K562 (cell line): ENCODE data around the gene C1orf21.

ENCODE experiments used
- NELFE ChIP-seq: IDR thresholded peaks from 2 replicates; pipeline ENCODE4 v1.6.1; 2011; ENCODE audit warnings: mild to moderate bottlenecking; ENCODE audit not compliant: insufficient read depth, insufficient read length
- PML ChIP-seq: IDR thresholded peaks from 2 replicates; pipeline ENCODE4 v1.6.1; 2012; ENCODE audit warnings: low read length, inconsistent platforms
- PRMT5 ChIP-seq: sonication (generic); formaldehyde crosslinking; IDR thresholded peaks from 2 replicates; pipeline ENCODE4 v1.5.0; 2020; ENCODE audit warnings: missing genetic modification reagents
- SMARCC2 ChIP-seq: fragments of 450-650 bp; IDR thresholded peaks from 2 replicates; pipeline ENCODE4 v1.6.1; 2017; ENCODE audit warnings: antibody characterized with exemption, moderate library complexity, mild to moderate bottlenecking, low read depth
- ZFP30 ChIP-seq: fragments of 250-450 bp; sonication (Bioruptor Pico); IDR thresholded peaks from 2 replicates; pipeline ENCODE4 v1.8.0; 2022; ENCODE audit warnings: moderate library complexity, mild to moderate bottlenecking, inconsistent platforms, borderline replicate concordance
- ZNF274 ChIP-seq: IDR thresholded peaks from 2 replicates; pipeline ENCODE4 v1.6.1; 2011; ENCODE audit warnings: low read depth, mild to moderate bottlenecking, low read length, moderate library complexity, borderline replicate concordance
- ZNF644 ChIP-seq: fragments of 200-800 bp; sonication (Bioruptor generic); IDR thresholded peaks from 2 replicates; pipeline ENCODE4 v1.6.1; 2016; ENCODE audit warnings: low read depth, missing genetic modification characterization, missing compliant biosample characterization
- TF ChIP-seq, protein P1 (sequence below), 3 experiments: IDR thresholded peaks in 2 of 3; conservative IDR thresholded peaks in 1 of 3; 2 replicates each; pipeline ENCODE4 v1.5.1; 2011 to 2012; ENCODE audit warnings: low read length in 3 of 3, mild to moderate bottlenecking in 3 of 3, control low read depth in 2 of 3, improper control_type of control experiment in 1 of 3, inconsistent platforms in 1 of 3, low read depth in 1 of 3, mixed read lengths in 1 of 3, moderate library complexity in 1 of 3; ENCODE audit not compliant: insufficient read depth in 2 of 3

DNA sequence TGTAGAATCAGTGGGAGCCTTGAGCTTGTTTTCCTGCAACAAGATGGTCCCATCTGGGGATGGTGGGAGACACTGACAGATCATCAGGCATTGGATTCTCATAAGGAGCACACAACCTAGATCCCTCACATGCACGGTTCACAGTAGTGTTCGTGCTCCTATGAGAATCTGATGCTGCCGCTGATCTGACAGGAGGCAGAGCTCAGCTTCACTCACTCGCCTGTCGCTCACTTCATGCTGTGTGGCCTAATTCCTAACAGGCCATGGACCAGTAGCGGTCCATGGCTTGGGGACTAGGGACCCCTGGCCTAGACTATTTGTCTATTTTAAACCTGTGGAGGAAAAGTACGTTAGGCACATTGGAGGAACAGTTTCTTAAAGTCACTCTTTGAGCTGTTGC, 227.8 kb downstream of the C1orf21 start:
- no peak for TF ChIP-seq NELFE
- TF ChIP-seq, protein P1, sequence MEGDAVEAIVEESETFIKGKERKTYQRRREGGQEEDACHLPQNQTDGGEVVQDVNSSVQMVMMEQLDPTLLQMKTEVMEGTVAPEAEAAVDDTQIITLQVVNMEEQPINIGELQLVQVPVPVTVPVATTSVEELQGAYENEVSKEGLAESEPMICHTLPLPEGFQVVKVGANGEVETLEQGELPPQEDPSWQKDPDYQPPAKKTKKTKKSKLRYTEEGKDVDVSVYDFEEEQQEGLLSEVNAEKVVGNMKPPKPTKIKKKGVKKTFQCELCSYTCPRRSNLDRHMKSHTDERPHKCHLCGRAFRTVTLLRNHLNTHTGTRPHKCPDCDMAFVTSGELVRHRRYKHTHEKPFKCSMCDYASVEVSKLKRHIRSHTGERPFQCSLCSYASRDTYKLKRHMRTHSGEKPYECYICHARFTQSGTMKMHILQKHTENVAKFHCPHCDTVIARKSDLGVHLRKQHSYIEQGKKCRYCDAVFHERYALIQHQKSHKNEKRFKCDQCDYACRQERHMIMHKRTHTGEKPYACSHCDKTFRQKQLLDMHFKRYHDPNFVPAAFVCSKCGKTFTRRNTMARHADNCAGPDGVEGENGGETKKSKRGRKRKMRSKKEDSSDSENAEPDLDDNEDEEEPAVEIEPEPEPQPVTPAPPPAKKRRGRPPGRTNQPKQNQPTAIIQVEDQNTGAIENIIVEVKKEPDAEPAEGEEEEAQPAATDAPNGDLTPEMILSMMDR (IDR thresholded peaks at IDR 0.05 in 2 of 3, conservative IDR thresholded peaks at IDR 0.05 in 1 of 3; ENCODE audit: insufficient read depth in 2 of 3, low read depth in 1 of 3, low read length in 3 of 3), result no peak
- no peak for TF ChIP-seq ZNF644 (tag)
- no peak for TF ChIP-seq PML
- TF ChIP-seq ZNF274, result no peak
- no peak for TF ChIP-seq ZFP30
- no peak for TF ChIP-seq SMARCC2
- no peak for TF ChIP-seq PRMT5 (CRISPR knock-in tag)
